HCT116 (cell line): Measurements from ENCODE around the gene ASB7. TPM values are rescaled to one million over a fixed set of nuclear protein-coding genes. Genes with fewer than 3 reads are reported as not detected.

ENCODE experiments used
- ATAC-seq: fragments of 200-7000 bp; cut with Tn5 transposase; 2 replicates; pipeline ENCODE4 v1.9.1; 2020; ENCODE audit warnings: mild to moderate bottlenecking, moderate library complexity
- BruUV-seq: library from RNA; stranded (reverse); fragments of 400-500 nt; replicated peaks from 2 replicates; lab custom pipeline; 2021; lab: Mats Ljungman, UMichigan
- CTCF ChIA-PET: fragments of 300-600 bp; sonication (Branson Sonifier 250); formaldehyde crosslinking; loops from one replicate; lab custom pipeline; 2021; ENCODE audit warnings: antibody characterized with exemption; lab: Charles Lee
- POLR2A ChIA-PET: fragments of 300-600, 350-600 bp; sonication (Branson Sonifier 250); formaldehyde crosslinking; loops from one replicate; lab custom pipeline; 2021; ENCODE audit warnings: antibody characterized with exemption; lab: Charles Lee
- RAD21 ChIA-PET, 2 experiments: fragments of 300-600 bp; sonication (Branson Sonifier 250); formaldehyde crosslinking; loops; one replicate each; lab custom pipeline; 2023; ENCODE audit warnings: low total read pairs in 2 of 2; ENCODE audit not compliant: uncharacterized antibody in 2 of 2, unreplicated experiment in 2 of 2, low non-redundant PET in 1 of 2; lab: Charles Lee
- DNase-seq: peaks from one replicate; pipeline ENCODE4 v3.0.0-alpha.2; 2010; ENCODE audit warnings: low read depth, low spot score
- H2AFZ ChIP-seq: fragments of 200-600 bp; shearing (Covaris generic), sonication (generic); 2 replicates; pipeline ENCODE4 v1.6.1; 2017; ENCODE audit warnings: low read depth, mixed run types, mixed read lengths, antibody characterized with exemption, low read length; ENCODE audit not compliant: poor library complexity, severe bottlenecking
- H3K27ac ChIP-seq: 2 replicates; pipeline ENCODE4 v1.5.1; 2012; ENCODE audit warnings: low read depth, low read length
- H3K27me3 ChIP-seq: fragments of 200-600 bp; sonication (generic); 2 replicates; pipeline ENCODE4 v1.6.1; 2016; ENCODE audit warnings: mixed run types, low read length, mixed read lengths; ENCODE audit not compliant: insufficient read depth
- H3K36me3 ChIP-seq, 2 experiments: fragments of 200-500 bp in 1 of 2; fragments of 200-600 bp in 1 of 2; sonication (Bioruptor generic) in 1 of 2; sonication (generic) in 1 of 2; 2 replicates each; pipeline versions ENCODE4 v1.5.1 to v1.6.1; 2014 to 2016; ENCODE audit warnings: low read length in 2 of 2, inconsistent platforms in 1 of 2, mixed read lengths in 1 of 2, mixed run types in 1 of 2; ENCODE audit not compliant: insufficient read depth in 2 of 2, control insufficient read depth in 1 of 2
- H3K4me1 ChIP-seq, 2 experiments: fragments of 200-600 bp in 1 of 2; sonication (generic) in 1 of 2; 2 replicates each; pipeline versions ENCODE4 v1.5.1 to v1.6.1; 2012 to 2017; ENCODE audit warnings: low read length in 2 of 2, inconsistent platforms in 1 of 2, mild to moderate bottlenecking in 1 of 2, mixed read lengths in 1 of 2, mixed run types in 1 of 2, moderate library complexity in 1 of 2; ENCODE audit not compliant: insufficient read depth in 2 of 2, control insufficient read depth in 1 of 2
- H3K4me2 ChIP-seq: fragments of 200-600 bp; sonication (generic); 2 replicates; pipeline ENCODE4 v1.6.1; 2017; ENCODE audit warnings: mixed run types, low read length, mixed read lengths
- H3K4me3 ChIP-seq, 2 experiments: fragments of 200-600 bp in 1 of 2; sonication (generic) in 1 of 2; replicated peaks in 1 of 2; 2 replicates each; pipeline ENCODE4 v1.5.1; 2011 to 2016; ENCODE audit warnings: low read length in 2 of 2, control low read depth in 1 of 2, low read depth in 1 of 2, mild to moderate bottlenecking in 1 of 2, mixed read lengths in 1 of 2, mixed run types in 1 of 2
- H3K79me2 ChIP-seq: fragments of 200-600 bp; sonication (generic); 2 replicates; pipeline ENCODE4 v1.6.1; 2017; ENCODE audit warnings: mild to moderate bottlenecking, mixed run types, low read length, moderate library complexity, mixed read lengths; ENCODE audit not compliant: insufficient read depth
- H3K9ac ChIP-seq: fragments of 200-600 bp; sonication (generic); 2 replicates; pipeline ENCODE4 v1.6.1; 2016; ENCODE audit warnings: low read length, mixed read lengths
- H3K9me2 ChIP-seq: fragments of 200-600 bp; sonication (generic), shearing (Covaris generic); 2 replicates; pipeline ENCODE4 v1.6.1; 2017; ENCODE audit warnings: mixed run types, mild to moderate bottlenecking, moderate library complexity; ENCODE audit not compliant: insufficient read depth
- H3K9me3 ChIP-seq, 2 experiments: fragments of 200-500 bp in 1 of 2; fragments of 200-600 bp in 1 of 2; sonication (Bioruptor generic) in 1 of 2; sonication (generic) in 1 of 2; 2 replicates each; pipeline ENCODE4 v1.6.1; 2014 to 2017; ENCODE audit warnings: low read length in 2 of 2, mixed read lengths in 2 of 2, inconsistent platforms in 1 of 2, low read depth in 1 of 2, mild to moderate bottlenecking in 1 of 2, mixed run types in 1 of 2, moderate library complexity in 1 of 2; ENCODE audit not compliant: control insufficient read depth in 1 of 2, insufficient read depth in 1 of 2
- H4K20me1 ChIP-seq: fragments of 200-600 bp; sonication (generic), shearing (Covaris generic); 2 replicates; pipeline ENCODE4 v1.6.1; 2017; ENCODE audit warnings: mixed run types, mild to moderate bottlenecking, moderate library complexity; ENCODE audit not compliant: insufficient read depth
- CBX3 ChIP-seq: IDR thresholded peaks from 2 replicates; pipeline ENCODE4 v1.6.1; 2012; ENCODE audit warnings: low read depth
- EZH2 ChIP-seq: fragments of 200-600 bp; sonication (generic); IDR thresholded peaks from 2 replicates; pipeline ENCODE4 v1.6.1; 2017; ENCODE audit warnings: antibody characterized with exemption, mixed run types
- EZH2phosphoT487 ChIP-seq: fragments of 200-600 bp; IDR thresholded peaks from 2 replicates; pipeline ENCODE4 v1.6.1; 2018; ENCODE audit warnings: antibody characterized with exemption, borderline replicate concordance
- FOSL1 ChIP-seq: IDR thresholded peaks from 2 replicates; pipeline ENCODE4 v1.6.1; 2012; ENCODE audit warnings: low read depth
- JUND ChIP-seq: IDR thresholded peaks from 2 replicates; pipeline ENCODE4 v1.6.1; 2012
- POLR2A ChIP-seq: IDR thresholded peaks from 2 replicates; pipeline ENCODE4 v1.7.0; 2011; ENCODE audit warnings: borderline replicate concordance; ENCODE audit not compliant: insufficient read depth, insufficient read length; ENCODE audit errors: extremely low read depth
- POLR2AphosphoS5 ChIP-seq: IDR thresholded peaks from 2 replicates; pipeline ENCODE4 v1.6.1; 2011; ENCODE audit warnings: mild to moderate bottlenecking, low read depth, low read length, moderate library complexity
- RAD21 ChIP-seq: IDR thresholded peaks from 2 replicates; pipeline ENCODE4 v1.6.1; 2012; ENCODE audit warnings: low read depth, mild to moderate bottlenecking
- SIN3A ChIP-seq: IDR thresholded peaks from 2 replicates; pipeline ENCODE4 v1.6.1; 2012; ENCODE audit warnings: low read depth
- SRF ChIP-seq: IDR thresholded peaks from 2 replicates; pipeline ENCODE4 v1.6.1; 2012; ENCODE audit warnings: low read depth
- YY1 ChIP-seq: IDR thresholded peaks from 2 replicates; pipeline ENCODE4 v1.6.1; 2011; ENCODE audit warnings: low read length, low read depth, moderate library complexity, mild to moderate bottlenecking; ENCODE audit not compliant: insufficient replicate concordance; ENCODE audit errors: extremely low read depth
- ZFX ChIP-seq: fragments of 450-650 bp; IDR thresholded peaks from 2 replicates; pipeline ENCODE4 v1.6.1; 2017
- ZNF274 ChIP-seq: fragments of 200-500 bp; sonication (Bioruptor generic); IDR thresholded peaks from 2 replicates; pipeline ENCODE4 v1.6.1; 2014; ENCODE audit warnings: mild to moderate bottlenecking, low read depth, low read length, inconsistent platforms
- intact Hi-C: fragments of 100-400 bp; cut with micrococcal nuclease; formaldehyde crosslinking; loops from 2 replicates; pipeline ENCODE4 v1.10.0; 2022
- total RNA-seq: library from RNA; stranded (reverse); gene quantifications from one replicate; pipeline ENCODE4 v1.2.1, GENCODE V29; 2021; ENCODE audit not compliant: unreplicated experiment
- TF ChIP-seq, protein P1 (sequence below): IDR thresholded peaks from 2 replicates; pipeline ENCODE4 v1.6.1; 2012; ENCODE audit warnings: low read depth
- TF ChIP-seq, protein P2 (sequence below): IDR thresholded peaks from 2 replicates; pipeline ENCODE4 v1.6.1; 2012
- TF ChIP-seq, protein P3 (sequence below): IDR thresholded peaks from 2 replicates; pipeline ENCODE4 v1.6.1; 2011; ENCODE audit warnings: mild to moderate bottlenecking, low read length, moderate library complexity; ENCODE audit not compliant: insufficient replicate concordance; ENCODE audit errors: extremely low read depth
- TF ChIP-seq, protein P4 (sequence below): IDR thresholded peaks from 2 replicates; pipeline ENCODE4 v1.6.1; 2012

The ASB7 gene
- total RNA-seq, 1 experiment from 2014 or later, result 16.6 TPM

DNA sequence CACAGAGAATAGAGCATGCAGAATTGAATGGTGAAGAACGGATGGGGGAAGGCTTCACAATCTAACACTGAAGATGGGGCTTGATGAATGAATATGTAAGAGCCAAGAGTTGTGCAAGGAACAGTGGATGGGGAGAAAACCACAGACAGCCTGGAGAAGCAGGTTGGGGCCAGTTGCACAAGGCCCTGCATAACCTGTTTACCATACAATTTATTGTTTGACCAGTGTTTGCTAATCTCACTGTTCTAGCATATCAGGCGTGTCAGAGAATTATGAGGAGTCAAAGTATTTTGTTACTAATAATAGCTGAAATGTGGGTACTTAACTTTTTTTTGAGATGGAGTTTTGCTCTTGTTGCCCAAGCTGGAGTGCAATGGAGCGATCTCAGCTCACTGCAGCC is 36.8 kb upstream of the ASB7 start:
- CTCF ChIA-PET, result no interaction called here
- RAD21 ChIA-PET, result no interaction called here
- no peak for ATAC-seq

More for the DNA sequence above, 36.8 kb upstream of the ASB7 start:
- Histone ChIP-seq H3K27me3 (no peaks in the 10 kb centered on the region), H3K9ac (no peak overlapping the region), H3K27ac (no peak overlapping the region), H3K4me2 (no peak overlapping the region), H3K4me1 (no peaks in the 10 kb centered on the region), H3K36me3 (peaks cover 0 to 9% of the 10 kb centered on the region in 2 experiments; a peak in 3 of 4 replicates), H2AFZ (no peak overlapping the region), H3K9me2 (no peaks in the 10 kb centered on the region), H4K20me1 (no peaks in the 10 kb centered on the region), H3K4me3 (no peak overlapping the region), H3K79me2 (no peaks in the 10 kb centered on the region), H3K9me3 (no peaks in the 10 kb centered on the region)
- TF ChIP-seq RAD21 (no peak), POLR2AphosphoS5 (no peak), EZH2phosphoT487 (no peak), SRF (no peak), FOSL1 (no peak), EZH2 (no peak), SIN3A (no peak), ZFX (no peak), POLR2A (no peak), CBX3 (no peak), JUND (no peak), YY1 (no peak), ZNF274 (no peak)
- TF ChIP-seq, protein P1, sequence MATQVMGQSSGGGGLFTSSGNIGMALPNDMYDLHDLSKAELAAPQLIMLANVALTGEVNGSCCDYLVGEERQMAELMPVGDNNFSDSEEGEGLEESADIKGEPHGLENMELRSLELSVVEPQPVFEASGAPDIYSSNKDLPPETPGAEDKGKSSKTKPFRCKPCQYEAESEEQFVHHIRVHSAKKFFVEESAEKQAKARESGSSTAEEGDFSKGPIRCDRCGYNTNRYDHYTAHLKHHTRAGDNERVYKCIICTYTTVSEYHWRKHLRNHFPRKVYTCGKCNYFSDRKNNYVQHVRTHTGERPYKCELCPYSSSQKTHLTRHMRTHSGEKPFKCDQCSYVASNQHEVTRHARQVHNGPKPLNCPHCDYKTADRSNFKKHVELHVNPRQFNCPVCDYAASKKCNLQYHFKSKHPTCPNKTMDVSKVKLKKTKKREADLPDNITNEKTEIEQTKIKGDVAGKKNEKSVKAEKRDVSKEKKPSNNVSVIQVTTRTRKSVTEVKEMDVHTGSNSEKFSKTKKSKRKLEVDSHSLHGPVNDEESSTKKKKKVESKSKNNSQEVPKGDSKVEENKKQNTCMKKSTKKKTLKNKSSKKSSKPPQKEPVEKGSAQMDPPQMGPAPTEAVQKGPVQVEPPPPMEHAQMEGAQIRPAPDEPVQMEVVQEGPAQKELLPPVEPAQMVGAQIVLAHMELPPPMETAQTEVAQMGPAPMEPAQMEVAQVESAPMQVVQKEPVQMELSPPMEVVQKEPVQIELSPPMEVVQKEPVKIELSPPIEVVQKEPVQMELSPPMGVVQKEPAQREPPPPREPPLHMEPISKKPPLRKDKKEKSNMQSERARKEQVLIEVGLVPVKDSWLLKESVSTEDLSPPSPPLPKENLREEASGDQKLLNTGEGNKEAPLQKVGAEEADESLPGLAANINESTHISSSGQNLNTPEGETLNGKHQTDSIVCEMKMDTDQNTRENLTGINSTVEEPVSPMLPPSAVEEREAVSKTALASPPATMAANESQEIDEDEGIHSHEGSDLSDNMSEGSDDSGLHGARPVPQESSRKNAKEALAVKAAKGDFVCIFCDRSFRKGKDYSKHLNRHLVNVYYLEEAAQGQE, result no peak
- TF ChIP-seq, protein P2, sequence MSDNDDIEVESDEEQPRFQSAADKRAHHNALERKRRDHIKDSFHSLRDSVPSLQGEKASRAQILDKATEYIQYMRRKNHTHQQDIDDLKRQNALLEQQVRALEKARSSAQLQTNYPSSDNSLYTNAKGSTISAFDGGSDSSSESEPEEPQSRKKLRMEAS, result no peak
- TF ChIP-seq, protein P3, sequence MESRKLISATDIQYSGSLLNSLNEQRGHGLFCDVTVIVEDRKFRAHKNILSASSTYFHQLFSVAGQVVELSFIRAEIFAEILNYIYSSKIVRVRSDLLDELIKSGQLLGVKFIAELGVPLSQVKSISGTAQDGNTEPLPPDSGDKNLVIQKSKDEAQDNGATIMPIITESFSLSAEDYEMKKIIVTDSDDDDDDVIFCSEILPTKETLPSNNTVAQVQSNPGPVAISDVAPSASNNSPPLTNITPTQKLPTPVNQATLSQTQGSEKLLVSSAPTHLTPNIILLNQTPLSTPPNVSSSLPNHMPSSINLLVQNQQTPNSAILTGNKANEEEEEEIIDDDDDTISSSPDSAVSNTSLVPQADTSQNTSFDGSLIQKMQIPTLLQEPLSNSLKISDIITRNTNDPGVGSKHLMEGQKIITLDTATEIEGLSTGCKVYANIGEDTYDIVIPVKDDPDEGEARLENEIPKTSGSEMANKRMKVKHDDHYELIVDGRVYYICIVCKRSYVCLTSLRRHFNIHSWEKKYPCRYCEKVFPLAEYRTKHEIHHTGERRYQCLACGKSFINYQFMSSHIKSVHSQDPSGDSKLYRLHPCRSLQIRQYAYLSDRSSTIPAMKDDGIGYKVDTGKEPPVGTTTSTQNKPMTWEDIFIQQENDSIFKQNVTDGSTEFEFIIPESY, result no peak
- TF ChIP-seq, protein P4, sequence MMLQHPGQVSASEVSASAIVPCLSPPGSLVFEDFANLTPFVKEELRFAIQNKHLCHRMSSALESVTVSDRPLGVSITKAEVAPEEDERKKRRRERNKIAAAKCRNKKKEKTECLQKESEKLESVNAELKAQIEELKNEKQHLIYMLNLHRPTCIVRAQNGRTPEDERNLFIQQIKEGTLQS, result no peak
- DNase-seq, result no peak
- no TSS peak for BruUV-seq
- intact Hi-C loops, result no loop called here
- POLR2A ChIA-PET, result no interaction called here
